ENCODE data around the gene MGRN1. TPM values are rescaled to one million over a fixed set of nuclear protein-coding genes. Genes with fewer than 3 reads are reported as not detected.

The MGRN1 gene
- total RNA-seq, 4 donors from 2014 or later: 37.5 to 59.1 (median 42.7) TPM

GRCh38 chr16:4599545-4599944 is 25.1 kb upstream of the MGRN1 start:
- peaks cover 0 to 18% (median 0%) of the 10 kb centered on the region in 4 donors for H3K4me1 ChIP-seq
- TF ChIP-seq POLR2A (IDR thresholded peaks at IDR 0.05) (no peak), EP300 (IDR thresholded peaks at IDR 0.05) (no peak)
- TF ChIP-seq, protein P1, sequence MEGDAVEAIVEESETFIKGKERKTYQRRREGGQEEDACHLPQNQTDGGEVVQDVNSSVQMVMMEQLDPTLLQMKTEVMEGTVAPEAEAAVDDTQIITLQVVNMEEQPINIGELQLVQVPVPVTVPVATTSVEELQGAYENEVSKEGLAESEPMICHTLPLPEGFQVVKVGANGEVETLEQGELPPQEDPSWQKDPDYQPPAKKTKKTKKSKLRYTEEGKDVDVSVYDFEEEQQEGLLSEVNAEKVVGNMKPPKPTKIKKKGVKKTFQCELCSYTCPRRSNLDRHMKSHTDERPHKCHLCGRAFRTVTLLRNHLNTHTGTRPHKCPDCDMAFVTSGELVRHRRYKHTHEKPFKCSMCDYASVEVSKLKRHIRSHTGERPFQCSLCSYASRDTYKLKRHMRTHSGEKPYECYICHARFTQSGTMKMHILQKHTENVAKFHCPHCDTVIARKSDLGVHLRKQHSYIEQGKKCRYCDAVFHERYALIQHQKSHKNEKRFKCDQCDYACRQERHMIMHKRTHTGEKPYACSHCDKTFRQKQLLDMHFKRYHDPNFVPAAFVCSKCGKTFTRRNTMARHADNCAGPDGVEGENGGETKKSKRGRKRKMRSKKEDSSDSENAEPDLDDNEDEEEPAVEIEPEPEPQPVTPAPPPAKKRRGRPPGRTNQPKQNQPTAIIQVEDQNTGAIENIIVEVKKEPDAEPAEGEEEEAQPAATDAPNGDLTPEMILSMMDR (IDR thresholded peaks at IDR 0.05): no peak
- H3K9me3 ChIP-seq: no peaks in the 10 kb centered on the region
- no peaks in the 10 kb centered on the region for H3K27me3 ChIP-seq
- DNase-seq (ENCODE audit: low spot score in 2 of 2): no peak
- H3K36me3 ChIP-seq: no peaks in the 10 kb centered on the region
- no peak overlapping the region for H3K27ac ChIP-seq
- H3K4me3 ChIP-seq: no peak overlapping the region
- 72 to 79% methylated on average over 6 to 8 of the region's 8 CpGs for WGBS, 2 donors

GRCh38 chr16:4601036-4601863 is 23.4 kb upstream of the MGRN1 start:
- WGBS, 2 donors: 17 to 22% methylated on average over 18 of the region's 18 CpGs
- Histone ChIP-seq H3K9me3 (no peaks in the 10 kb centered on the region), H3K27ac (no peak overlapping the region), H3K36me3 (no peaks in the 10 kb centered on the region), H3K4me3 (no peak overlapping the region), H3K27me3 (no peaks in the 10 kb centered on the region), H3K4me1 (peaks cover 0 to 18% (median 0%) of the 10 kb centered on the region in 4 donors)
- no peak for TF ChIP-seq POLR2A (IDR thresholded peaks at IDR 0.05)
- DNase-seq (ENCODE audit: low spot score in 2 of 2): peak in 1 of 2 donors; percentile 37

DNA sequence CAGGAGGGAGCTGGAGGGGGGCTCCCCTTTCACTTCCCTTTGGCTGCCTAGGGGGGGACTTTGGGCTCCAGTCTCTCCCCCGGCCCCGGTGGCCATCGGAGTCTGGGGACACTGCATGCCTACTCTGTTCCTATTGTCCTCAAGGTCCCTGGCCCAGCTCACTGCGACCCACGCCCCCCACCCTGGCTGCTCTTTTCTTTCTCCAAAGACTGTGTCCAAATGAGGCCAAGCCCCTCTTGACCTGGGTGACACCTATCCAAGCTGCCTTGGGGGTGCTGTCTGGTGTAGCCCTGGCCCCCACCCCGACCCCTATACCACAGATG is 22.8 kb upstream of the MGRN1 start:
- DNase-seq (ENCODE audit: low spot score in 2 of 2): no peak
- H3K9me3 ChIP-seq: no peaks in the 10 kb centered on the region
- no peaks in the 10 kb centered on the region for H3K27me3 ChIP-seq
- TF ChIP-seq, protein P1 (IDR thresholded peaks at IDR 0.05): no peak
- H3K27ac ChIP-seq: no peak overlapping the region
- peaks cover 0 to 4% (median 0%) of the 10 kb centered on the region in 3 donors for H3K36me3 ChIP-seq
- 48 to 57% methylated on average over 6 of the region's 6 CpGs for WGBS, 2 donors
- H3K4me1 ChIP-seq: peaks cover 0 to 18% (median 0%) of the 10 kb centered on the region in 4 donors
- H3K4me3 ChIP-seq: no peak overlapping the region

- no peak for TF ChIP-seq EP300 (IDR thresholded peaks at IDR 0.05)
- TF ChIP-seq, protein P1 (IDR thresholded peaks at IDR 0.05): no peak
- no peak for TF ChIP-seq POLR2A (IDR thresholded peaks at IDR 0.05)
- H3K27me3 ChIP-seq: no peaks in the 10 kb centered on the region
- no peak overlapping the region for H3K4me3 ChIP-seq
- DNase-seq (ENCODE audit: low spot score in 2 of 2): no peak
- H3K4me1 ChIP-seq: peaks cover 0 to 18% (median 0%) of the 10 kb centered on the region in 4 donors
- WGBS, 2 donors: 51 to 54% methylated on average over 7 to 8 of the region's 8 CpGs
- no peak overlapping the region for H3K27ac ChIP-seq
- no peaks in the 10 kb centered on the region for H3K9me3 ChIP-seq
- peaks cover 0 to 9% (median 0%) of the 10 kb centered on the region in 3 donors for H3K36me3 ChIP-seq
These were observed 22.3 kb upstream of the MGRN1 start for GRCh38 chr16:4602331-4602730.

GRCh38 chr16:4603624-4604170 is 20.9 kb upstream of the MGRN1 start:
- WGBS, 2 donors: 66 to 77% methylated on average over 13 of the region's 13 CpGs
- peaks cover 0 to 18% (median 0%) of the 10 kb centered on the region in 4 donors for H3K4me1 ChIP-seq
- TF ChIP-seq POLR2A (IDR thresholded peaks at IDR 0.05) (no peak), EP300 (IDR thresholded peaks at IDR 0.05) (no peak)
- TF ChIP-seq, protein P1 (IDR thresholded peaks at IDR 0.05): no peak
- peaks cover 0 to 23% (median 4%) of the 10 kb centered on the region in 3 donors for H3K36me3 ChIP-seq
- no peak overlapping the region for H3K27ac ChIP-seq
- H3K4me3 ChIP-seq: no peak overlapping the region
- no peak for DNase-seq (ENCODE audit: low spot score in 2 of 2)
- H3K27me3 ChIP-seq: no peaks in the 10 kb centered on the region
- H3K9me3 ChIP-seq: no peaks in the 10 kb centered on the region
